ENCODE measurements around the gene GAS2L1.

GRCh38 chr22:29307596-29308147 lies 1.2 kb downstream of the GAS2L1 start:
- TF ChIP-seq GATA2 (IDR thresholded peaks at IDR 0.05; ENCODE audit: low read depth, low read length) (no peak), GATA3 (IDR thresholded peaks at IDR 0.05; ENCODE audit: low read depth, low read length) (no peak)
